Measurements from ENCODE around the gene NTRK1. TPM values are rescaled to one million over a fixed set of nuclear protein-coding genes. Genes with fewer than 3 reads are reported as not detected.

Gene NTRK1
- total and polyA plus RNA-seq, 2 experiments from 2014 or later, result 0.08 to 0.11 TPM

DNA sequence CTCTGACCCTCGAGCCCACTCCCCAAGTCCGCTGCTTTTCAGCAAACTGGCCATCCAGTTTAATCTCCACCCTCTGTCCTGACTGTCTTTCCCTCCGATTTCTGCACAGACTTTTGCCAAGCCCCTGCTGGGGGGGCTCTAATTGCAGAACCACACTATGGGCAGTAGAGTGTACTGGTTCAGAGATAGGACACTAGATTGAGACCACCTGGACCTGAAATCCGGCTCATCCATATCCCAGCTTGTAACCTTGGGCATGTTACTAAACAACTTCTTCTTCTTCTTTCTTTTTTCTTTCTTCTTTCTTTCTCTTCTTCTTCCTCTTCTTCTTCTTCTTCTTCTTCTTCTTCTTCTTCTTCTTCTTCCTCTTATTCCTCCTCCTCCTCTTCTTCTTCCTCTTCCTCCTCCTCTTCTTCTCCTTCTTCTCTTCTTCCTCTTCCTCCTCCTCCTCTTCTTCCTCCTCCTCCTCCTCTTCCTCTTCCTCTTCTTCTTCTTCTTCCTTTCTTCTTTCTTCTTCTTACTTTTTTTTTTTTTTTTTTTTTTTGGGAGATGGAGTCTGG is 67.5 kb downstream of the NTRK1 start:
- peaks cover 21% of the 10 kb centered on the region for H3F3A ChIP-seq (ENCODE audit: insufficient read depth)
- in situ Hi-C loops (cut with MboI), result no loop called here
- no peaks in the 10 kb centered on the region for H3K9me3 ChIP-seq (ENCODE audit: low read depth)
- no peak overlapping the region for H3K4me3 ChIP-seq
- H3K9me2 ChIP-seq (ENCODE audit: insufficient read depth), result no peaks in the 10 kb centered on the region
- H3K27me3 ChIP-seq (replicated peaks; ENCODE audit: insufficient read depth), result peaks cover 13% of the 10 kb centered on the region
- H3K4me2 ChIP-seq (ENCODE audit: unreplicated experiment), result peak overlapping the region; percentile 57
- H3K79me2 ChIP-seq (ENCODE audit: insufficient read depth), result no peaks in the 10 kb centered on the region
- H4K20me1 ChIP-seq (ENCODE audit: insufficient read depth), result no peaks in the 10 kb centered on the region
- no peak for DNase-seq
- H2AFZ ChIP-seq, result no peak overlapping the region
- H3K27ac ChIP-seq, result no peak overlapping the region
- H3K4me1 ChIP-seq (ENCODE audit: insufficient read depth), result no peaks in the 10 kb centered on the region
- 0 to 4% methylated on average over 4 of the region's 4 CpGs for WGBS, 2 experiments (ENCODE audit: low coverage in 1 of 2, low lambda C conversion rate in 2 of 2, missing lambda C conversion rate in 2 of 2)
- no peak for TF ChIP-seq EZH2phosphoT487 (IDR thresholded peaks at IDR 0.05; ENCODE audit: insufficient read depth, low read depth)
- no peak for TF ChIP-seq EZH2 (IDR thresholded peaks at IDR 0.05; ENCODE audit: insufficient read depth, poor library complexity, severe bottlenecking)
- no peak overlapping the region for H3K9ac ChIP-seq
- no peaks in the 10 kb centered on the region for H3K36me3 ChIP-seq (ENCODE audit: low read depth)

DNA sequence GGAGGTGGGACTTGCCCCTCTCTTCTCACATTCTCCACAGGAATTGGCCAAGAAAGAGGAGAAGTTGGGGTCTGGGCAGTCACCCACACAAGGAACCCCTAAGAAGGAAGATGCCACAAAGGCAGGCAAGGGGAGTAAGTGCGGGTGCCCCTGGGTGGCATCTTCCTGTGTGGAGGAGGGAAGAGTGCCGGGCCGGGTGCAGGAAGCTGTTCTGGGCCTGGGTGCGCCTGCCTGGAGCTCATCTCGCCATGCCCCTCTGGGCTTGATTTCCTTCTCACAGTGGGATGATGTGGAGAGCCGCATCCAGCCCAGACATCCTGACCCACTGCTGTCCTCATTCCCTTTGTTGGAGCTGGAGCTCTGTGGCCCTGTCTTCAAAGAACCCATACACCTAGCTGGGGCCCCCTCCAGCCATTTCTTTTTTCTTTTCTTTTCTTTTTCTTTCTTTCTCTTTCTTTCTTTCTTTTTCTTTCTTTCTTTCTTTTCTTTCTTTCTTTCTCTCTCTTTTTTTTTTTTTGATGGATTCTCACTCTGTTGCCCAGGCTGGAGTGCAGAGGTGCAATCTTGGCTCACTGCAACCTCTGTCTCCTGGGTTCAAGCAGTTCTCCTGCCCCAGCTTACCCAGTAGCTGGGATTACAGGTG is 69.1 kb downstream of the NTRK1 start:
- no peak for DNase-seq
- H3K4me1 ChIP-seq (ENCODE audit: insufficient read depth), result no peaks in the 10 kb centered on the region
- H3K9me3 ChIP-seq (ENCODE audit: low read depth), result no peaks in the 10 kb centered on the region
- WGBS, 2 experiments (ENCODE audit: low coverage in 1 of 2, low lambda C conversion rate in 2 of 2, missing lambda C conversion rate in 2 of 2), result 42 to 48% methylated on average over 6 of the region's 6 CpGs
- no peak overlapping the region for H2AFZ ChIP-seq
- in situ Hi-C loops (cut with MboI), result no loop called here
- H3K36me3 ChIP-seq (ENCODE audit: low read depth), result no peaks in the 10 kb centered on the region
- H3K9ac ChIP-seq, result no peak overlapping the region
- no peaks in the 10 kb centered on the region for H3K79me2 ChIP-seq (ENCODE audit: insufficient read depth)
- peaks cover 23% of the 10 kb centered on the region for H3F3A ChIP-seq (ENCODE audit: insufficient read depth)
- H3K4me3 ChIP-seq, result no peak overlapping the region
- TF ChIP-seq EZH2phosphoT487 (IDR thresholded peaks at IDR 0.05; ENCODE audit: insufficient read depth, low read depth), result no peak
- TF ChIP-seq EZH2 (IDR thresholded peaks at IDR 0.05; ENCODE audit: insufficient read depth, poor library complexity, severe bottlenecking), result no peak
- H3K9me2 ChIP-seq (ENCODE audit: insufficient read depth), result no peaks in the 10 kb centered on the region
- no peak overlapping the region for H3K4me2 ChIP-seq (ENCODE audit: unreplicated experiment)
- H3K27me3 ChIP-seq (replicated peaks; ENCODE audit: insufficient read depth), result no peaks in the 10 kb centered on the region; the same call in 1 of the 2 replicates
- no peak overlapping the region for H3K27ac ChIP-seq
- H4K20me1 ChIP-seq (ENCODE audit: insufficient read depth), result no peaks in the 10 kb centered on the region

DNA sequence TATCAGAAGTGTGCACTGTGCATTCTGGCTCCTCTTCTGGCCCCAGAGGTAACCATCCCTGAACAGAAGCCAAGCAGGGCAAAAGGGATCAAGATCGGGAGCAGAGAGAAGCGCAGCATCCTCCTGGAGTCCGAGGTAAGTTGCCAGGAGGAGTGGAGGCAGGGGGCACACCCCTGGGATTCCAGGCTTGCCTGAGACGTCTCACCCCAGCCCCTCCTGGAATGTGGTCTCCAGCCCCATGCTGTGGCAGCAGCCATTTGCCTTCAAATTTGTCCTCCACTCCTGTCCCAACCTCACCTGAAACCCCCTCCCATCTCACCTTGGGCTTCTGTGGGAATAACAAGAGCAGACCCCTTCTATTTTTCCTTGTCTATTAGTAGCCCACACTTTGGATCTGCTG is 69.8 kb downstream of the NTRK1 start:
- Histone ChIP-seq H2AFZ (no peak overlapping the region), H3K4me3 (no peak overlapping the region), H3K79me2 (ENCODE audit: insufficient read depth) (no peaks in the 10 kb centered on the region), H3K4me2 (ENCODE audit: unreplicated experiment) (no peak overlapping the region), H3K27me3 (replicated peaks; ENCODE audit: insufficient read depth) (no peaks in the 10 kb centered on the region; the same call in 1 of the 2 replicates), H3K9ac (no peak overlapping the region), H3K27ac (no peak overlapping the region), H4K20me1 (ENCODE audit: insufficient read depth) (no peaks in the 10 kb centered on the region), H3K9me3 (ENCODE audit: low read depth) (no peaks in the 10 kb centered on the region), H3K9me2 (ENCODE audit: insufficient read depth) (no peaks in the 10 kb centered on the region), H3F3A (ENCODE audit: insufficient read depth) (peaks cover 23% of the 10 kb centered on the region), H3K4me1 (ENCODE audit: insufficient read depth) (no peaks in the 10 kb centered on the region), H3K36me3 (ENCODE audit: low read depth) (no peaks in the 10 kb centered on the region)
- WGBS, 2 experiments (ENCODE audit: low coverage in 1 of 2, low lambda C conversion rate in 2 of 2, missing lambda C conversion rate in 2 of 2), result 39 to 46% methylated on average over 4 of the region's 4 CpGs
- in situ Hi-C loops (cut with MboI), result no loop called here
- TF ChIP-seq EZH2phosphoT487 (IDR thresholded peaks at IDR 0.05; ENCODE audit: insufficient read depth, low read depth), result no peak
- no peak for TF ChIP-seq EZH2 (IDR thresholded peaks at IDR 0.05; ENCODE audit: insufficient read depth, poor library complexity, severe bottlenecking)
- DNase-seq, result no peak

Other genes with a start within 250 kb of the NTRK1 start
- not detected in 2 replicates for gene HAPLN2, start 241.4 kb upstream of the NTRK1 start, total RNA-seq (2014; rRNA removed; shearing (Covaris generic))
- not detected in 2 replicates for gene HAPLN2, start 241.4 kb upstream of the NTRK1 start, polyA plus RNA-seq (2016; fragmentation: Nextera tagmentation; extraction: Ambion mirVana)
- gene BCAN, start 218.7 kb upstream of the NTRK1 start, total RNA-seq (2014; rRNA removed; shearing (Covaris generic)), result not detected in 2 replicates
- gene BCAN, start 218.7 kb upstream of the NTRK1 start, polyA plus RNA-seq (2016; fragmentation: Nextera tagmentation; extraction: Ambion mirVana), result not detected in 2 replicates
- gene NES, start 183.5 kb upstream of the NTRK1 start, total RNA-seq (2014; rRNA removed; shearing (Covaris generic)), result 15.0 and 23.0 TPM in 2 replicates
- gene NES, start 183.5 kb upstream of the NTRK1 start, polyA plus RNA-seq (2016; fragmentation: Nextera tagmentation; extraction: Ambion mirVana), result 2.2 TPM in 2 replicates
- 23.3 and 38.8 TPM in 2 replicates for gene CRABP2, start 155.3 kb upstream of the NTRK1 start, total RNA-seq (2014; rRNA removed; shearing (Covaris generic))
- gene CRABP2, start 155.3 kb upstream of the NTRK1 start, polyA plus RNA-seq (2016; fragmentation: Nextera tagmentation; extraction: Ambion mirVana), result 64.1 and 68.6 TPM in 2 replicates
- 4.5 and 5.6 TPM in 2 replicates for gene METTL25B, start 132.4 kb upstream of the NTRK1 start, total RNA-seq (2014; rRNA removed; shearing (Covaris generic))
- gene METTL25B, start 132.4 kb upstream of the NTRK1 start, polyA plus RNA-seq (2016; fragmentation: Nextera tagmentation; extraction: Ambion mirVana), result 7.4 and 10.1 TPM in 2 replicates
- gene ISG20L2, start 132.1 kb upstream of the NTRK1 start, total RNA-seq (2014; rRNA removed; shearing (Covaris generic)), result 10.4 TPM in 2 replicates
- 17.8 and 21.5 TPM in 2 replicates for gene ISG20L2, start 132.1 kb upstream of the NTRK1 start, polyA plus RNA-seq (2016; fragmentation: Nextera tagmentation; extraction: Ambion mirVana)
- gene MRPL24, start 119.8 kb upstream of the NTRK1 start, total RNA-seq (2014; rRNA removed; shearing (Covaris generic)), result 49.2 and 55.7 TPM in 2 replicates
- 91.4 and 93.7 TPM in 2 replicates for gene MRPL24, start 119.8 kb upstream of the NTRK1 start, polyA plus RNA-seq (2016; fragmentation: Nextera tagmentation; extraction: Ambion mirVana)
- gene HDGF, start 109.2 kb upstream of the NTRK1 start, total RNA-seq (2014; rRNA removed; shearing (Covaris generic)), result 184 and 185 TPM in 2 replicates
- 95.4 and 131 TPM in 2 replicates for gene HDGF, start 109.2 kb upstream of the NTRK1 start, polyA plus RNA-seq (2016; fragmentation: Nextera tagmentation; extraction: Ambion mirVana)
- gene PRCC, start 93.3 kb upstream of the NTRK1 start, total RNA-seq (2014; rRNA removed; shearing (Covaris generic)), result 32.4 and 43.6 TPM in 2 replicates
- 57.0 and 62.4 TPM in 2 replicates for gene PRCC, start 93.3 kb upstream of the NTRK1 start, polyA plus RNA-seq (2016; fragmentation: Nextera tagmentation; extraction: Ambion mirVana)
- not detected in 2 replicates for gene SH2D2A, start 44.0 kb upstream of the NTRK1 start, total RNA-seq (2014; rRNA removed; shearing (Covaris generic))
- 0.43 and 0.96 TPM in 2 replicates for gene SH2D2A, start 44.0 kb upstream of the NTRK1 start, polyA plus RNA-seq (2016; fragmentation: Nextera tagmentation; extraction: Ambion mirVana)
- not detected in 2 replicates for gene INSRR, start 1.7 kb upstream of the NTRK1 start, total RNA-seq (2014; rRNA removed; shearing (Covaris generic))
- 0.09 TPM in 1 of 2 replicates, not detected in the other for gene INSRR, start 1.7 kb upstream of the NTRK1 start, polyA plus RNA-seq (2016; fragmentation: Nextera tagmentation; extraction: Ambion mirVana)
- gene PEAR1, start 32.9 kb downstream of the NTRK1 start, total RNA-seq (2014; rRNA removed; shearing (Covaris generic)), result 1.0 and 2.2 TPM in 2 replicates
- gene PEAR1, start 32.9 kb downstream of the NTRK1 start, polyA plus RNA-seq (2016; fragmentation: Nextera tagmentation; extraction: Ambion mirVana), result 0.71 and 1.2 TPM in 2 replicates
- 0.32 TPM in 1 of 2 replicates, not detected in the other for gene LRRC71, start 59.8 kb downstream of the NTRK1 start, total RNA-seq (2014; rRNA removed; shearing (Covaris generic))
- gene LRRC71, start 59.8 kb downstream of the NTRK1 start, polyA plus RNA-seq (2016; fragmentation: Nextera tagmentation; extraction: Ambion mirVana), result not detected in 2 replicates
- gene ARHGEF11, start 184.9 kb downstream of the NTRK1 start, total RNA-seq (2014; rRNA removed; shearing (Covaris generic)), result 23.0 and 26.6 TPM in 2 replicates
- 11.0 and 13.3 TPM in 2 replicates for gene ARHGEF11, start 184.9 kb downstream of the NTRK1 start, polyA plus RNA-seq (2016; fragmentation: Nextera tagmentation; extraction: Ambion mirVana)
- not detected in 2 replicates for gene ETV3L, start 238.9 kb downstream of the NTRK1 start, total RNA-seq (2014; rRNA removed; shearing (Covaris generic))
- gene ETV3L, start 238.9 kb downstream of the NTRK1 start, polyA plus RNA-seq (2016; fragmentation: Nextera tagmentation; extraction: Ambion mirVana), result not detected in 2 replicates